Measurements from ENCODE around the gene SPPL2B. TPM values are rescaled to one million over a fixed set of nuclear protein-coding genes. Genes with fewer than 3 reads are reported as not detected.

Gene SPPL2B
- total RNA-seq, 1 donor from 2014 or later = 36.1 TPM

GRCh38 chr19:2355168-2356035 is 26.9 kb downstream of the SPPL2B start:
- DNase-seq (ENCODE audit: low read depth) = no peak
- no peak for TF ChIP-seq CTCF (IDR thresholded peaks at IDR 0.05; ENCODE audit: insufficient read depth, low read length, poor library complexity, severe bottlenecking)
- no peaks in the 10 kb centered on the region for H3K36me3 ChIP-seq (ENCODE audit: control insufficient read depth, insufficient read depth, low read length)
- H3K4me3 ChIP-seq (ENCODE audit: low read depth, low read length) = no peak overlapping the region
- peaks cover 21% of the 10 kb centered on the region for H3K27me3 ChIP-seq (ENCODE audit: control insufficient read depth, insufficient read depth, low read length)

GRCh38 chr19:2356036-2356646 is 27.7 kb downstream of the SPPL2B start:
- no peaks in the 10 kb centered on the region for H3K36me3 ChIP-seq (ENCODE audit: control insufficient read depth, insufficient read depth, low read length)

GRCh38 chr19:2357279-2358206 is 29.1 kb downstream of the SPPL2B start:
- H3K4me3 ChIP-seq (ENCODE audit: low read depth, low read length) = no peak overlapping the region
- H3K27me3 ChIP-seq (ENCODE audit: control insufficient read depth, insufficient read depth, low read length) = peaks cover 34% of the 10 kb centered on the region
- no peak for TF ChIP-seq CTCF (IDR thresholded peaks at IDR 0.05; ENCODE audit: insufficient read depth, low read length, poor library complexity, severe bottlenecking)
- H3K36me3 ChIP-seq (ENCODE audit: control insufficient read depth, insufficient read depth, low read length) = no peaks in the 10 kb centered on the region
- DNase-seq (ENCODE audit: low read depth) = no peak

More at GRCh38 chr19:2356036-2356646, 27.7 kb downstream of the SPPL2B start:
- Histone ChIP-seq H3K27me3 (ENCODE audit: control insufficient read depth, insufficient read depth, low read length) (peaks cover 26% of the 10 kb centered on the region), H3K4me3 (ENCODE audit: low read depth, low read length) (no peak overlapping the region)
- no peak for DNase-seq (ENCODE audit: low read depth)
- TF ChIP-seq CTCF (IDR thresholded peaks at IDR 0.05; ENCODE audit: insufficient read depth, low read length, poor library complexity, severe bottlenecking) = no peak

GRCh38 chr19:2358548-2359173 is 30.2 kb downstream of the SPPL2B start:
- no peaks in the 10 kb centered on the region for H3K36me3 ChIP-seq (ENCODE audit: control insufficient read depth, insufficient read depth, low read length)
- TF ChIP-seq CTCF (IDR thresholded peaks at IDR 0.05; ENCODE audit: insufficient read depth, low read length, poor library complexity, severe bottlenecking) = no peak
- peaks cover 45% of the 10 kb centered on the region for H3K27me3 ChIP-seq (ENCODE audit: control insufficient read depth, insufficient read depth, low read length)
- no peak for DNase-seq (ENCODE audit: low read depth)
- H3K4me3 ChIP-seq (ENCODE audit: low read depth, low read length) = no peak overlapping the region

GRCh38 chr19:2359992-2360685 is 31.7 kb downstream of the SPPL2B start, which contains the start of gene TMPRSS9:
Gene TMPRSS9 (plus strand): TSS chr19:2360265. CDS start chr19:2389786, 29,521 bp downstream.
- TF ChIP-seq CTCF (IDR thresholded peaks at IDR 0.05; ENCODE audit: insufficient read depth, low read length, poor library complexity, severe bottlenecking) = no peak
- no peak within 1 kb of the TSS for H3K4me3 ChIP-seq (ENCODE audit: low read depth, low read length)
- no peaks in the 10 kb centered on the region for H3K36me3 ChIP-seq (ENCODE audit: control insufficient read depth, insufficient read depth, low read length)
- DNase-seq (ENCODE audit: low read depth) = no peak
- H3K27me3 ChIP-seq (ENCODE audit: control insufficient read depth, insufficient read depth, low read length) = peaks cover 53% of the 10 kb centered on the region

All from kidney epithelial cell (primary cell).